ENCODE results near the gene KCNK15.

KCNK15 gene

GRCh38 chr20:44722990-44723389 is 22.7 kb upstream of the KCNK15 start:
- no peak for TF ChIP-seq CTCF (IDR thresholded peaks at IDR 0.05; ENCODE audit: extremely low read depth, missing control alignments)

GRCh38 chr20:44723391-44723790 is 22.3 kb upstream of the KCNK15 start:
- no peak for DNase-seq (ENCODE audit: low spot score)
- no peak for TF ChIP-seq CTCF (IDR thresholded peaks at IDR 0.05; ENCODE audit: extremely low read depth, missing control alignments)

More at GRCh38 chr20:44722990-44723389, 22.7 kb upstream of the KCNK15 start:
- no peak for DNase-seq (ENCODE audit: low spot score)

GRCh38 chr20:44723798-44724362 is 21.8 kb upstream of the KCNK15 start:
- no peak for TF ChIP-seq CTCF (IDR thresholded peaks at IDR 0.05; ENCODE audit: extremely low read depth, missing control alignments)
- DNase-seq (ENCODE audit: low spot score) = no peak

GRCh38 chr20:44724423-44725091 is 21.1 kb upstream of the KCNK15 start:
- TF ChIP-seq CTCF (IDR thresholded peaks at IDR 0.05; ENCODE audit: extremely low read depth, missing control alignments) = no peak
- no peak for DNase-seq (ENCODE audit: low spot score)

GRCh38 chr20:44725837-44726236 is 19.8 kb upstream of the KCNK15 start:
- no peak for DNase-seq (ENCODE audit: low spot score)
- TF ChIP-seq CTCF (IDR thresholded peaks at IDR 0.05; ENCODE audit: extremely low read depth, missing control alignments) = no peak

GRCh38 chr20:44727039-44727438 is 18.6 kb upstream of the KCNK15 start:
- TF ChIP-seq CTCF (IDR thresholded peaks at IDR 0.05; ENCODE audit: extremely low read depth, missing control alignments) = no peak
- DNase-seq (ENCODE audit: low spot score) = no peak

GRCh38 chr20:44727651-44728050 is 18.0 kb upstream of the KCNK15 start:
- TF ChIP-seq CTCF (IDR thresholded peaks at IDR 0.05; ENCODE audit: extremely low read depth, missing control alignments) = no peak
- no peak for DNase-seq (ENCODE audit: low spot score)

All from GM20000 (cell line).